SK-N-SH treated with all-trans-retinoic acid at 6 μM for 48 hours (cell line): ENCODE measurements around the gene RIC8A.

Source experiments
- ATAC-seq: fragments of 200-7000 bp; cut with Tn5 transposase; 3 replicates; pipeline ENCODE4 v1.9.1; 2020; ENCODE audit warnings: mild to moderate bottlenecking, moderate library complexity
- ARNTL ChIP-seq: fragments of 450-650 bp; formaldehyde crosslinking; IDR thresholded peaks from 2 replicates; pipeline ENCODE4 v1.5.0; 2020; ENCODE audit warnings: low read depth, mild to moderate bottlenecking, moderate library complexity, borderline replicate concordance
- BACH2 ChIP-seq: fragments of 250-450 bp; sonication (Bioruptor Pico); IDR thresholded peaks from 2 replicates; pipeline ENCODE4 v1.9.0; 2021; ENCODE audit warnings: mild to moderate bottlenecking, borderline replicate concordance
- CREB5 ChIP-seq: fragments of 250-450 bp; sonication (Bioruptor Pico); IDR thresholded peaks from 2 replicates; pipeline ENCODE4 v1.5.1; 2020; ENCODE audit warnings: low read depth, mild to moderate bottlenecking, moderate library complexity
- CSDC2 ChIP-seq: fragments of 250-450 bp; sonication (Bioruptor Pico); IDR thresholded peaks from 2 replicates; pipeline ENCODE4 v1.5.0; 2020; ENCODE audit warnings: mild to moderate bottlenecking, moderate library complexity
- CSRNP3 ChIP-seq: fragments of 250-450 bp; sonication (Bioruptor Pico); IDR thresholded peaks from 2 replicates; pipeline ENCODE4 v1.5.1; 2021; ENCODE audit warnings: mild to moderate bottlenecking, moderate library complexity
- ESRRG ChIP-seq: fragments of 250-450 bp; sonication (Bioruptor Pico); IDR thresholded peaks from 2 replicates; pipeline ENCODE4 v1.6.1; 2021; ENCODE audit warnings: mild to moderate bottlenecking
- GLIS3 ChIP-seq: fragments of 250-450 bp; sonication (Bioruptor Pico); IDR thresholded peaks from 2 replicates; pipeline ENCODE4 v1.5.0; 2020; ENCODE audit warnings: mild to moderate bottlenecking, moderate library complexity
- ISL1 ChIP-seq: fragments of 250-450 bp; sonication (Bioruptor Pico); IDR thresholded peaks from 2 replicates; pipeline ENCODE4 v2.1.2; 2022; ENCODE audit warnings: mild to moderate bottlenecking, moderate library complexity
- PATZ1 ChIP-seq: fragments of 250-450 bp; sonication (Bioruptor Pico); IDR thresholded peaks from 2 replicates; pipeline ENCODE4 v1.8.0; 2020; ENCODE audit warnings: mild to moderate bottlenecking, moderate library complexity, borderline replicate concordance
- RARB ChIP-seq: fragments of 250-450 bp; sonication (Bioruptor Pico); IDR thresholded peaks from 2 replicates; pipeline ENCODE4 v1.8.0; 2021; ENCODE audit warnings: mild to moderate bottlenecking, moderate library complexity
- SNAI2 ChIP-seq: fragments of 250-450 bp; sonication (Bioruptor Pico); IDR thresholded peaks from 2 replicates; pipeline ENCODE4 v1.5.0; 2020; ENCODE audit warnings: mild to moderate bottlenecking, moderate library complexity
- TCF4 ChIP-seq: fragments of 250-450 bp; sonication (Bioruptor Pico); IDR thresholded peaks from 2 replicates; pipeline ENCODE4 v1.8.0; 2021; ENCODE audit warnings: mild to moderate bottlenecking, moderate library complexity, borderline replicate concordance
- TSHZ2 ChIP-seq: fragments of 250-450 bp; sonication (Bioruptor Pico); IDR thresholded peaks from 2 replicates; pipeline ENCODE4 v1.5.0; 2020; ENCODE audit warnings: mild to moderate bottlenecking, moderate library complexity
- ZC3H10 ChIP-seq: fragments of 250-450 bp; sonication (Bioruptor Pico); IDR thresholded peaks from 2 replicates; pipeline ENCODE4 v1.5.1; 2021; ENCODE audit warnings: mild to moderate bottlenecking, moderate library complexity
- ZFP3 ChIP-seq: fragments of 250-450 bp; sonication (Bioruptor Pico); IDR thresholded peaks from 2 replicates; pipeline ENCODE4 v1.5.0; 2020; ENCODE audit warnings: mild to moderate bottlenecking, moderate library complexity
- ZFP30 ChIP-seq: fragments of 450-650 bp; formaldehyde crosslinking; IDR thresholded peaks from 2 replicates; pipeline ENCODE4 v1.5.0; 2022; ENCODE audit warnings: mild to moderate bottlenecking, moderate library complexity
- ZNF565 ChIP-seq: fragments of 450-650 bp; formaldehyde crosslinking; conservative IDR thresholded peaks from 2 replicates; pipeline ENCODE4 v1.5.0; 2020; ENCODE audit warnings: low read depth, mild to moderate bottlenecking, moderate library complexity
- ZNF70 ChIP-seq: fragments of 450-650 bp; formaldehyde crosslinking; IDR thresholded peaks from 2 replicates; pipeline ENCODE4 v1.5.0; 2020; ENCODE audit warnings: mild to moderate bottlenecking, moderate library complexity

The RIC8A gene

GRCh38 chr11:200224-201003, 7.1 kb upstream of the RIC8A start (continued):
- TF ChIP-seq CSDC2 (CRISPR knock-in tag) (no peak), CSRNP3 (CRISPR knock-in tag) (no peak), SNAI2 (CRISPR knock-in tag) (no peak), ARNTL (CRISPR knock-in tag) (no peak), TSHZ2 (CRISPR knock-in tag) (no peak), ZFP30 (CRISPR knock-in tag) (no peak), ZC3H10 (CRISPR knock-in tag) (no peak)

- no peak for ATAC-seq
- no peak for TF ChIP-seq ZNF70 (CRISPR knock-in tag)
- TF ChIP-seq ZFP3 (CRISPR knock-in tag), result no peak
- TF ChIP-seq CSDC2 (CRISPR knock-in tag), result no peak
- TF ChIP-seq ZC3H10 (CRISPR knock-in tag), result no peak
- no peak for TF ChIP-seq TSHZ2 (CRISPR knock-in tag)
- no peak for TF ChIP-seq ESRRG (CRISPR knock-in tag)
Measured at GRCh38 chr11:201966-202365, 5.5 kb upstream of the RIC8A start.

- TF ChIP-seq PATZ1 (CRISPR knock-in tag), result no peak
- TF ChIP-seq ZNF565 (CRISPR knock-in tag), result no peak
- ATAC-seq, result no peak
Measured at GRCh38 chr11:202490-202889, 5.0 kb upstream of the RIC8A start.

- ATAC-seq, result no peak
- TF ChIP-seq RARB (CRISPR knock-in tag) (no peak), ARNTL (CRISPR knock-in tag) (no peak), PATZ1 (CRISPR knock-in tag) (no peak), SNAI2 (CRISPR knock-in tag) (no peak), GLIS3 (CRISPR knock-in tag) (no peak), TCF4 (CRISPR knock-in tag) (no peak), ISL1 (CRISPR knock-in tag) (no peak), CSRNP3 (CRISPR knock-in tag) (no peak), CREB5 (CRISPR knock-in tag) (no peak), BACH2 (CRISPR knock-in tag) (no peak)
Measured at GRCh38 chr11:203056-203944, 4.2 kb upstream of the RIC8A start.
